Panc1 (cell line): ENCODE results near the gene KRT83. TPM values are rescaled to one million over a fixed set of nuclear protein-coding genes. Genes with fewer than 3 reads are reported as not detected.

ENCODE experiments used
- ATAC-seq: fragments of 200-7000 bp; cut with Tn5 transposase; 2 replicates; pipeline ENCODE4 v1.9.1; 2020; ENCODE audit warnings: mild to moderate bottlenecking, moderate library complexity
- BruUV-seq: library from RNA; stranded (reverse); fragments of 400-500 nt; replicated peaks from 2 replicates; lab custom pipeline; 2021; lab: Mats Ljungman, UMichigan
- CTCF ChIA-PET: fragments of 300-600 bp; sonication (Branson Sonifier 250); formaldehyde crosslinking; loops from one replicate; lab custom pipeline; 2022; ENCODE audit warnings: antibody characterized with exemption; lab: Charles Lee
- POLR2A ChIA-PET: fragments of 300-600 bp; sonication (Branson Sonifier 250); formaldehyde crosslinking; loops from one replicate; lab custom pipeline; 2022; ENCODE audit warnings: antibody characterized with exemption; lab: Charles Lee
- DNase-seq: peaks from one replicate; pipeline ENCODE4 v3.0.0-alpha.2; 2010; ENCODE audit warnings: low read depth, low spot score
- H3K27ac ChIP-seq: 2 replicates; pipeline ENCODE4 v1.5.1; 2011; ENCODE audit warnings: mild to moderate bottlenecking, low read length, inconsistent platforms
- H3K27me3 ChIP-seq: fragments of 200-500 bp; sonication (Bioruptor generic); 2 replicates; pipeline ENCODE4 v1.6.0; 2014; ENCODE audit warnings: low read length, inconsistent platforms; ENCODE audit not compliant: control insufficient read depth, insufficient read depth
- H3K36me3 ChIP-seq: fragments of 200-500 bp; sonication (Bioruptor generic); 2 replicates; pipeline ENCODE4 v1.5.1; 2014; ENCODE audit warnings: inconsistent platforms, mild to moderate bottlenecking, low read length, moderate library complexity; ENCODE audit not compliant: control insufficient read depth, insufficient read depth
- H3K4me1 ChIP-seq: 2 replicates; pipeline ENCODE4 v1.5.1; 2011; ENCODE audit warnings: inconsistent platforms, mild to moderate bottlenecking, low read length, moderate library complexity; ENCODE audit not compliant: control insufficient read depth, insufficient read depth
- H3K4me3 ChIP-seq, 2 experiments: 2 replicates each; pipeline ENCODE4 v1.5.1; 2011 to 2012; ENCODE audit warnings: low read depth in 2 of 2, low read length in 2 of 2, mild to moderate bottlenecking in 2 of 2, inconsistent platforms in 1 of 2, moderate library complexity in 1 of 2
- H3K9me3 ChIP-seq: fragments of 200-500 bp; sonication (Bioruptor generic); 2 replicates; pipeline ENCODE4 v1.5.1; 2014; ENCODE audit warnings: low read depth, mild to moderate bottlenecking, inconsistent platforms, low read length, moderate library complexity; ENCODE audit not compliant: control insufficient read depth, insufficient read depth
- CTCF ChIP-seq: fragments of 450-650 bp; IDR thresholded peaks from 2 replicates; pipeline ENCODE4 v1.5.1; 2017; ENCODE audit warnings: mild to moderate bottlenecking
- POLR2AphosphoS5 ChIP-seq: IDR thresholded peaks from 2 replicates; pipeline ENCODE4 v1.6.1; 2012; ENCODE audit warnings: mild to moderate bottlenecking, low read depth, low read length, moderate library complexity
- REST ChIP-seq, 2 experiments: IDR thresholded peaks; 2 replicates each; pipeline ENCODE4 v1.6.1; 2011 to 2012; ENCODE audit warnings: low read depth in 2 of 2, control low read depth in 1 of 2, low read length in 1 of 2, mild to moderate bottlenecking in 1 of 2, moderate library complexity in 1 of 2; ENCODE audit not compliant: insufficient read depth in 1 of 2
- SIN3A ChIP-seq: IDR thresholded peaks from 2 replicates; pipeline ENCODE4 v1.6.1; 2012; ENCODE audit warnings: low read depth, mild to moderate bottlenecking, low read length, moderate library complexity, borderline replicate concordance; ENCODE audit not compliant: insufficient read depth
- TCF7L2 ChIP-seq: IDR thresholded peaks from 2 replicates; pipeline ENCODE4 v1.6.1; 2011; ENCODE audit warnings: mild to moderate bottlenecking, low read depth, low read length, inconsistent platforms
- in situ Hi-C: cut with HindIII; loops from 2 replicates; pipeline ENCODE4 v1.10.0; 2016; ENCODE audit warnings: low sequenced_read_pairs, low pct_unique_long_range_greater_than_20kb
- intact Hi-C: fragments of 100-400 bp; cut with micrococcal nuclease; formaldehyde crosslinking; loops from one replicate; pipeline ENCODE4 v1.10.0; 2022; ENCODE audit not compliant: unreplicated experiment
- total RNA-seq: library from RNA; stranded (reverse); gene quantifications from one replicate; pipeline ENCODE4 v1.2.1, GENCODE V29; 2021; ENCODE audit not compliant: unreplicated experiment

KRT83 gene
- total RNA-seq, 1 experiment from 2014 or later = 0.28 TPM

- intact Hi-C loops (no loop called here), in situ Hi-C loops (no loop called here)
- ChIA-PET CTCF (no interaction called here), POLR2A (no interaction called here)
- no peak for DNase-seq
- Histone ChIP-seq H3K27me3 (no peaks in the 10 kb centered on the region), H3K4me1 (no peaks in the 10 kb centered on the region), H3K4me3 (no peak overlapping the region), H3K36me3 (no peaks in the 10 kb centered on the region), H3K9me3 (no peaks in the 10 kb centered on the region), H3K27ac (no peak overlapping the region)
- ATAC-seq = no peak
- BruUV-seq = no TSS peak
- TF ChIP-seq SIN3A = no peak
- no peak for TF ChIP-seq REST (IDR thresholded peaks at IDR 0.05; ENCODE audit: insufficient read depth in 1 of 2, low read depth in 2 of 2, low read length in 1 of 2)
- no peak for TF ChIP-seq POLR2AphosphoS5
- TF ChIP-seq CTCF = no peak
- TF ChIP-seq TCF7L2 = no peak
Observed at GRCh38 chr12:52337054-52337453, 15.9 kb upstream of the KRT83 start.

GRCh38 chr12:52336641-52337040 lies 15.4 kb upstream of the KRT83 start:
- no peak overlapping the region for H3K27ac ChIP-seq
- H3K36me3 ChIP-seq = no peaks in the 10 kb centered on the region
- DNase-seq (no peak), ATAC-seq (no peak)
- intact Hi-C loops (no loop called here), in situ Hi-C loops (no loop called here)
- TF ChIP-seq CTCF (no peak), TCF7L2 (no peak), POLR2AphosphoS5 (no peak), REST (IDR thresholded peaks at IDR 0.05; ENCODE audit: insufficient read depth in 1 of 2, low read depth in 2 of 2, low read length in 1 of 2) (no peak), SIN3A (no peak)
- no peaks in the 10 kb centered on the region for H3K4me1 ChIP-seq
- CTCF ChIA-PET = no interaction called here
- POLR2A ChIA-PET = no interaction called here
- H3K27me3 ChIP-seq = no peaks in the 10 kb centered on the region
- BruUV-seq = no TSS peak
- H3K9me3 ChIP-seq = no peaks in the 10 kb centered on the region
- H3K4me3 ChIP-seq = no peak overlapping the region
